K562 (cell line): ENCODE measurements around the gene NR2C2AP. TPM values are rescaled to one million over a fixed set of nuclear protein-coding genes. Genes with fewer than 3 reads are reported as not detected.

Experiments used
- CEBPZ ChIP-seq: fragments of 150-350 bp; IDR thresholded peaks from 2 replicates; pipeline ENCODE4 v1.6.1; 2014; ENCODE audit warnings: low read depth, mild to moderate bottlenecking, low read length, borderline replicate concordance
- ETV6 ChIP-seq, 3 experiments: fragments of 150-350 bp in 1 of 3; sonication (generic) in 1 of 3; formaldehyde crosslinking in 1 of 3; IDR thresholded peaks; 2 replicates each; pipeline versions ENCODE4 v1.6.1 to v1.8.0; 2014 to 2022; ENCODE audit warnings: borderline replicate concordance in 2 of 3, low read depth in 2 of 3, antibody characterized with exemption in 1 of 3, low read length in 1 of 3, mild to moderate bottlenecking in 1 of 3, missing genetic modification reagents in 1 of 3
- HMGXB4 ChIP-seq: sonication (generic); formaldehyde crosslinking; IDR thresholded peaks from 2 replicates; pipeline ENCODE4 v1.8.1; 2023; ENCODE audit warnings: mild to moderate bottlenecking, missing genetic modification reagents
- JUN ChIP-seq, 2 experiments: sonication (generic) in 1 of 2; formaldehyde crosslinking in 1 of 2; IDR thresholded peaks; 2 replicates each; pipeline versions ENCODE4 v1.6.1 to v1.8.0; 2012 to 2022; ENCODE audit warnings: borderline replicate concordance in 2 of 2, mild to moderate bottlenecking in 2 of 2, improper control_type of control experiment in 1 of 2, low read depth in 1 of 2, low read length in 1 of 2, missing genetic modification reagents in 1 of 2
- MAFG ChIP-seq: fragments of 450-650 bp; conservative IDR thresholded peaks from 2 replicates; pipeline ENCODE4 v1.6.1; 2016; ENCODE audit warnings: missing genetic modification characterization, missing compliant biosample characterization
- TFAM ChIP-seq: fragments of 250-450 bp; sonication (Bioruptor Pico); conservative IDR thresholded peaks from 2 replicates; pipeline ENCODE4 v1.5.0; 2021; ENCODE audit warnings: mild to moderate bottlenecking, moderate library complexity
- TFE3 ChIP-seq: fragments of 450-650 bp; formaldehyde crosslinking; IDR thresholded peaks from 2 replicates; pipeline ENCODE4 v1.4.0; 2020; ENCODE audit warnings: mild to moderate bottlenecking, mixed read lengths
- ZBTB40 ChIP-seq, 2 experiments: fragments of 450-650 bp in 1 of 2; sonication (generic) in 1 of 2; formaldehyde crosslinking in 1 of 2; IDR thresholded peaks; 2 replicates each; pipeline versions ENCODE4 v1.7.1 to v1.9.0; 2016 to 2022; ENCODE audit warnings: inconsistent platforms in 1 of 2, mild to moderate bottlenecking in 1 of 2, missing genetic modification reagents in 1 of 2
- ZSCAN29 ChIP-seq: fragments of 450-650 bp; IDR thresholded peaks from 2 replicates; pipeline ENCODE4 v1.6.1; 2017
- polyA plus RNA-seq, 8 experiments: library from polyadenylated mRNA; depleted of rRNA in 4 of 8; stranded (reverse) in 5 of 8; unstranded in 3 of 8; fragments of >200 nt; fragmentation: Nextera tagmentation in 2 of 8; fragmentation: Illumina TruSeq in 1 of 8; extraction: Ambion mirVana in 2 of 8; extraction: Trizol in 1 of 8; gene quantifications; 2 replicates each; pipeline versions ENCODE4 v1.2.1 to v1.2.3, GENCODE V29; 2011 to 2014; ENCODE audit warnings: inconsistent platforms in 1 of 8, missing spikeins in 1 of 8
- total RNA-seq, 7 experiments: library from RNA; depleted of rRNA in 6 of 7; stranded (reverse); fragments of >200 nt in 6 of 7; fragmentation: Illumina TruSeq in 2 of 7; extraction: Trizol in 2 of 7; gene quantifications; 2 replicates each; pipeline versions ENCODE4 v1.2.1 to v1.2.3, GENCODE V29; 2011 to 2021; ENCODE audit warnings: low replicate concordance in 1 of 7

The NR2C2AP gene
- total and polyA plus RNA-seq, 9 of the 15 experiments (the other 6 are each of a cell fraction or from before 2014, with no cell fraction given), result 23.7 to 77.4 (median 32.4) TPM

GRCh38 chr19:19192910-19193423 is 10.2 kb downstream of the NR2C2AP start (continued):
- TF ChIP-seq TFAM (CRISPR knock-in tag) (no peak), ZSCAN29 (no peak), HMGXB4 (CRISPR knock-in tag) (no peak), ETV6 (IDR thresholded peaks at IDR 0.05; ENCODE audit: borderline replicate concordance in 1 of 2, low read depth in 2 of 2, low read length in 1 of 2) (no peak), ETV6 (CRISPR knock-in tag; IDR thresholded peaks at IDR 0.05; ENCODE audit: borderline replicate concordance) (no peak), JUN (IDR thresholded peaks at IDR 0.05; ENCODE audit: borderline replicate concordance, low read depth, low read length) (no peak), JUN (CRISPR knock-in tag; IDR thresholded peaks at IDR 0.05; ENCODE audit: borderline replicate concordance) (no peak), TFE3 (CRISPR knock-in tag) (peak; percentile 81), ZBTB40 (IDR thresholded peaks at IDR 0.05) (peak; percentile 56), ZBTB40 (CRISPR knock-in tag; IDR thresholded peaks at IDR 0.05) (no peak), CEBPZ (no peak), MAFG (no peak)
